Glomerular visceral epithelial cell (primary cell): ENCODE results near the gene ACAT2.
"Not testable (repeated sequence)": the region's sequence is repeated elsewhere in the genome, so short reads cannot be mapped to it uniquely, and the experiment has no call there.

ENCODE experiments used
- DNase-seq: peaks from one replicate; pipeline ENCODE4 v3.0.0-alpha.2; 2016; ENCODE audit errors: extremely low spot score

The ACAT2 gene

GRCh38 chr6:159730332-159730676 is 31.5 kb upstream of the ACAT2 start:
- DNase-seq, result no peak

DNA sequence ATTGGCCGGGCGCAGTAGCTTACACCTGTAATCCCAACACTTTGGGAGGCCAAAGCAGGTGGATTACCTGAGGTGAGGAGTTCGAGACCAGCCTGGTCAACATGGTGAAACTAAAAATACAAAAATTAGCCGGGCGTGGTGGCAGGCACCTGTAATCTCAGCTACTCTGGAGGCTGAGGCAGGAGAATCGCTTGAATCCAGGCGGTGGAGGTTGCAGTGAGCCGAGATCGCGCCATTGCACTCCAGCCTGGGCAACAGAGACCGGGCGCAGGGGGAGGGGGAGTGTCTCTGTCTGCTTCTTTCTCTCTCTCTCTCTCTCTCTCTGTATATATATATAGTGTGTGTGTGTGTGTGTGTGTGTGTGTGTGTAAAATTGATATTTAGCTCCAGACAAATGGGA is 29.3 kb upstream of the ACAT2 start:
- DNase-seq, result not testable (repeated sequence)

- DNase-seq, result not testable (repeated sequence)
Observed at GRCh38 chr6:159733395-159733794, 28.4 kb upstream of the ACAT2 start.

GRCh38 chr6:159736908-159737307 is 24.9 kb upstream of the ACAT2 start:
- no peak for DNase-seq

GRCh38 chr6:159739341-159739740 is 22.5 kb upstream of the ACAT2 start:
- DNase-seq, result no peak

DNA sequence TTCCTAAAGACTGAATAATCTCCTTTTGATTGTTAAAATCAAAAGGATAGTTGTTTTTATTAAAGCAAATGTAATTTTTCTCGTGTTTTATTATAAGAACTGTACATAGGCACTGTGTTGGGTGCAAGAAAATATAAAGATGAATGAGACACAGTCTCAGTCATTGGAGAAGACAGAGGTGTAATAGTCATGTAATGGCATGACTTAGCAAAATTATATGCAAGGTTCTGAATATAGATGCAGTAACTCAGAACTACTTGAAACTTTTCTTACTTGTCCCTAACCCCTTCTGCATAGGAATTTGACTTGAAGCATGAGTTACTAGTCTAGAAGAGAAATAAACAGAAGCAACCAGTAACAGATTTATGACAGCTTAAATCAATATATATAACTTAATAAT is 19.7 kb upstream of the ACAT2 start:
- DNase-seq, result no peak

DNA sequence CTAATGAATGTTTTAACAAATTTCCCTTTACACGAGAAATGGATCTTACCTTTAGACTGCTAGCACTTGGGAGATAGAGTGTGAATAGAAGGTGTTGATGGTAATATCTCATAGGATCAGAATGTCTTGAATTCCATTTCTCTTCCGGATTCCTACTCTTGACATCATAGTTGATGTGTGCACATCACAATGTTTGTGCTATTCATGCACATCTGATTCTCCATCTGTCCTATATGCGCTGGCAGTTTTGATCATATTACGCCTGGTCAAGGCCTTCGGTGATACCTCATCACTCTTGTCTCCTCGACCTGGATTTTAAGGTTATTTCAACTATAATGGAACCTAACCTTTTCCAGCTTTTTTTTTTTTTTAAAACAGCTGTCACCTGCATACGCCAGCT is 16.8 kb upstream of the ACAT2 start:
- no peak for DNase-seq

DNA sequence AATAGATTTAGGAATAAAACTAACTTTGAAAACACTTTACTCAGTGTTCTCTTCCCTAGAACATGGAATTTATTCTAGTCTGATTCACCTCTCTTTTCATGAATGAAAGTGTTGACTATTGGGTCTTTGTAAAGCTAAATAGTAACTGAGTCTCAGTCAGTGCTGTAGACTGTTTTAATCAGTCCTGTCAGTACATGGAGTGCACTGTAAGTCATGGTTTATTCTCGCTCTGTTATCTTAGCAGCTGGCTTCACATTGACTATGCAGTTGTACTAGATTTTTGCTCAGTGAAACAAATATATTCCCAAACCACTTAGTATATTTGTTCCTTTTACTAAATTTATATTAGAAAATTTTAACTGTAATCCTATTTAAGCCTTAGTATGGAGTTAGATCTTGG is 15.1 kb upstream of the ACAT2 start:
- DNase-seq, result no peak

DNA sequence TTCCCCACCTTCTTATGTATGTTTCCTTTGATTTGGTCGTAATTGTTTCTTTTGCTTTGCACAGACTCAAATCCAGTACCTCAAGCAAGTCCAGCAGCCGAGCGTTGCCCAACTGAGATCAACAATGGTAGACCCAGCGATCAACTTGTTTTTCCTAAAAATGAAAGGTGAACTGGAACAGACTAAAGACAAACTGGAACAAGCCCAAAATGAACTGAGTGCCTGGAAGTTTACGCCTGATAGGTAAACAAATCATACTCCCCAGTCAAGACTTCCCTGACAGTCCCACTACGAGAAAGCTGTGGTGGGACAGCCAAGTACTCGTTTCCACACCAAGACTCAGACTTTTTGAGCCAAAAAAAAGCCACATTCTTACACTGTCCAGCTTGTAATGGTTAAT is 13.7 kb upstream of the ACAT2 start:
- DNase-seq, result not testable (repeated sequence)

DNA sequence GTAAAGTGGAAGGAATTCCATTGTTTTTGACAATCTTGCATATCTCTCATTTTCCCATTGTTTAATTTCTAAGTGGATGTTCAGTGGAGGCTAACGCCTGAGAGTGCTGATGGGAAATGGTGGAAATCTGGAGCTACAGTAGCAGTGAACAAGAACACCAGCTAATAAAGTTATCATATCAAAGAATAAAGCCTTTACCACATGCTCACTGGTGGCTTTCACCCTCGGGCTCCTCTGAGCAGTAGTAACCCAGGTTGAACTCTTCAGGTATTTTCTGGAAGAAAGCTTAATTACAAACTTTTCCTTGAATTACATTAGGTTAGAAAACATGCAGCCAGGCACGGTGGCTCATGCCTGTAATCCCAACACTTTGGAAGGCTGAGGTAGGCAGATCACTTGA is 10.4 kb upstream of the ACAT2 start:
- DNase-seq, result no peak

DNA sequence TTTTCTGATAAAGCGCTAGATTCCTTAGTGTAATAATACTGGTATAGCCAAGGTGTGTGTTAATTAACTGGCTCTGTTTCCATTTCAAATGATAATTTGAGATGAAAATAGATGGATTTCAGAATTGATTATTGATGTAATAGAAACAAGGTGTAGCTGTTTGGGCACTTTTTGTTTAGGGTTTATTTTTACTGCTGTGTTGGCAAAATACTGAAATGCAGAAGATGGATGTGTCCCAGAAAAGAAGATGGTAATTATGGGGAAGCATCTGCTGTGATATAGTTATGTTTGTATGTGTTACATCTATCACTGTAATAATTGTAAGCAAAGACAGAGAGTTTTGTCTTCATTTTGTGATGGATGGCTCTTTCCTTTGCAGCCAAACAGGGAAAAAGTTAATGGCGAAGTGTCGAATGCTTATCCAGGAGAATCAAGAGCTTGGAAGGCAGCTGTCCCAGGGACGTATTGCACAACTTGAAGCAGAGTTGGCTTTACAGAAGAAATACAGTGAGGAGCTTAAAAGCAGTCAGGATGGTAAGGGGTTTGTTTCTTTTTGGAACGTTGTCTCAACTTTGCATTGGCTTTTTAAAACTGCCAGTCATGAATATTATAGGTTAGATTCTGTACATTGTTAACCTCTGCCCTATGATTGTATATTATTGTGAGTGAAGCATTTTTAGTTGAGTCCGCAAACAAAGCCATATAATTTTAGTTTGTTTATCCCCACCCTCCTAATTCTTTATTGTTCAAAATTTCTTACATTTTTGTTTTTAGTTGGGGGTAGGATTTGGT is 8.6 kb upstream of the ACAT2 start:
- no peak for DNase-seq

GRCh38 chr6:159754401-159754800 is 7.4 kb upstream of the ACAT2 start:
- DNase-seq, result no peak

- DNase-seq, result no peak
Observed at GRCh38 chr6:159754959-159755914, 6.6 kb upstream of the ACAT2 start.

DNA sequence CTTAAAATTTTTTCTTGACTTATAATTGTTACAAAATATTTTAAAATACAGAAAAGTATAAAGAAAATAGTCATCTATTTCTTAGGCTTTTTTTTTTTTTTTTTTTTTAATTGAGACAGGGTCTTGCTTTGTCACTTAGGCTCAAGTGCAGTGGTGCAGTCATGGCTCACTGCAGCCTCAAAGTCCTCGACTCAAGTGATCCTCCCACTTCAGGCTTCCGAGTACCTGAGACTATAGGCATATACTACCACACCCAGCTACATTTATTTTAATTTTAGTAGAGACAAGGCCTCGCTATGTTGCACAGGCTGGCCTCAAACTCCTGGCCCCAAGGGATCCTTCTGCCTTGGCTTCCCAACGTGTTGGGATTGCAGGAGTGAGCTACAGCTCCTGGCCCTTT is 5.3 kb upstream of the ACAT2 start:
- no peak for DNase-seq

- DNase-seq, result peak; percentile 88
Observed at GRCh38 chr6:159758031-159759001, 3.5 kb upstream of the ACAT2 start.

DNA sequence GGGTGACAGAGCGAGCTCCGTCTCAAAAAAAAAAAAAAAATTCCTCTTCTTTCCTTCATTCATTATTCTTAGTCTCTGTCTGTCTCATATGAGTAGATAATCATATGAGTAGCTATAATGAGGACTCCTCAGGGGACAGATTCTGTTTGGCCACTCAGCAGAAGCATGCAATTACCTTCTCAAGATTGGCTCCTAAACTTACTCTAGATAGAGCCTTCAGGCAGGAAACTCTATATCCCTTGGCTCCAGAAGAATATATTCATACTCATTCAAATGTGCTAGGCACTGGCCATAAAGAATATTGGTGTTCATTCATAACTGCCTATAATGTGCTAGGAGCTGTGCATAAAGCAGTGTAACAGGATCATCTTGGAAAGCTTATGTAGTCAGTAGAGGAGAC is 2.2 kb upstream of the ACAT2 start:
- DNase-seq, result no peak

DNA sequence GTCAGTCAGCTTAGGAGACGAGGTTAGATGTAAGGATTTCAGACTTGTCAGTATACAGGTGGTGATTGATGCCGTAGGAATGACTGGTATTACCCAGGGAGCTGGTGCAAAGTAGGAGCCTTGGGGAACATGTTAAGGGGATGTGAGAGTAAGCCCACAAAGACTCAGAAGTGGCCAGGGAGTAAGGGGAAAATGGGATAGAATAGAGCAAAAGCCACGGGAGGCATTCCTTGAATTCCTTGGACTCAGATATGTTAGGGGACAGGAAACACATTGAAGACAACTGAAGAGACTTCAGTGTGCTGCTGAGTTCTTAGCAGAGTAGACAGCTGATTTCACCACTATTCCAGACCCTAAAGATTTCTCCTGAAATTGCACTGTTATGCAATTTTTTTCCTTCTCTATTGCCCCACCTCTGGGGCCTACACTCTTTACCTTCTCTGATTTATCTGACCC is 1.2 kb upstream of the ACAT2 start:
- DNase-seq, result peak; percentile 94

GRCh38 chr6:159761129-159761872 is 544 bp upstream of the ACAT2 start:
- DNase-seq, result peak; percentile 36

- peak; percentile 10 for DNase-seq
Observed at GRCh38 chr6:159762681-159763293, 942 bp downstream of the ACAT2 start.

GRCh38 chr6:159766906-159767305 is 5.1 kb downstream of the ACAT2 start:
- DNase-seq, result no peak

GRCh38 chr6:159769470-159769869 is 7.6 kb downstream of the ACAT2 start:
- DNase-seq, result no peak
